SJSA1 (cell line): ENCODE data around the gene TMEM163. TPM values are rescaled to one million over a fixed set of nuclear protein-coding genes. Genes with fewer than 3 reads are reported as not detected.
"Not testable (repeated sequence)": the region's sequence is repeated elsewhere in the genome, so short reads cannot be mapped to it uniquely, and the experiment has no call there.

Experiments
- DNase-seq, 2 experiments: peaks; one replicate each; pipeline ENCODE4 v3.0.0-alpha.2; 2015 to 2020; ENCODE audit warnings: low spot score in 2 of 2, low read depth in 1 of 2
- H3K27ac ChIP-seq: fragments of 250-450 bp; sonication (Bioruptor Pico); 2 replicates; pipeline ENCODE4 v1.5.1; 2020; ENCODE audit warnings: mild to moderate bottlenecking, moderate library complexity
- H3K27me3 ChIP-seq: fragments of 250-450 bp; sonication (Bioruptor Pico); replicated peaks from 2 replicates; pipeline ENCODE4 v1.5.1; 2020; ENCODE audit warnings: mild to moderate bottlenecking, moderate library complexity
- H3K36me3 ChIP-seq: fragments of 250-450 bp; sonication (Bioruptor Pico); 2 replicates; pipeline ENCODE4 v1.5.1; 2020; ENCODE audit warnings: mild to moderate bottlenecking
- H3K4me1 ChIP-seq: fragments of 250-450 bp; sonication (Bioruptor Pico); replicated peaks from 2 replicates; pipeline ENCODE4 v1.6.1; 2021; ENCODE audit warnings: mild to moderate bottlenecking
- H3K4me3 ChIP-seq: fragments of 250-450 bp; sonication (Bioruptor Pico); 2 replicates; pipeline ENCODE4 v1.5.1; 2020; ENCODE audit warnings: mild to moderate bottlenecking
- H3K9me3 ChIP-seq: fragments of 250-450 bp; sonication (Bioruptor Pico); replicated peaks from 2 replicates; pipeline ENCODE4 v1.5.1; 2020; ENCODE audit warnings: mild to moderate bottlenecking
- total RNA-seq: library from RNA; depleted of rRNA; stranded (reverse); fragments of >200 nt; shearing (Covaris generic); gene quantifications from 2 replicates; pipeline ENCODE4 v1.2.3, GENCODE V29; 2014

The TMEM163 gene
- total RNA-seq, 1 experiment from 2014 or later = not detected

GRCh38 chr2:134599236-134599635 is 119.6 kb downstream of the TMEM163 start:
- Histone ChIP-seq H3K9me3 (0 out of 2 replicates have a peak, but pooled peaks cover 2% of the 10 kb centered on the region), H3K4me1 (no peaks in the 10 kb centered on the region), H3K27ac (no peak overlapping the region), H3K4me3 (no peak overlapping the region), H3K27me3 (no peaks in the 10 kb centered on the region; the same call in 1 of the 2 replicates), H3K36me3 (no peaks in the 10 kb centered on the region)
- no peak for DNase-seq

- peaks cover 7% of the 10 kb centered on the region for H3K9me3 ChIP-seq
- no peaks in the 10 kb centered on the region for H3K4me1 ChIP-seq
- no peak overlapping the region for H3K4me3 ChIP-seq
- H3K36me3 ChIP-seq = no peaks in the 10 kb centered on the region
- DNase-seq = no peak
- H3K27ac ChIP-seq = no peak overlapping the region
- no peaks in the 10 kb centered on the region for H3K27me3 ChIP-seq
Measured at GRCh38 chr2:134594399-134594798, 124.4 kb downstream of the TMEM163 start.

- no peak overlapping the region for H3K27ac ChIP-seq
- H3K4me1 ChIP-seq = no peaks in the 10 kb centered on the region
- H3K4me3 ChIP-seq = no peak overlapping the region
- DNase-seq = no peak
- no peaks in the 10 kb centered on the region for H3K27me3 ChIP-seq
- H3K9me3 ChIP-seq = peaks cover 7% of the 10 kb centered on the region
- no peaks in the 10 kb centered on the region for H3K36me3 ChIP-seq
Measured at GRCh38 chr2:134593519-134593918, 125.3 kb downstream of the TMEM163 start.

GRCh38 chr2:134592377-134592776 is 126.4 kb downstream of the TMEM163 start:
- Histone ChIP-seq H3K27me3 (no peaks in the 10 kb centered on the region), H3K27ac (no peak overlapping the region), H3K36me3 (no peaks in the 10 kb centered on the region), H3K4me1 (no peaks in the 10 kb centered on the region), H3K9me3 (peaks cover 5% of the 10 kb centered on the region), H3K4me3 (no peak overlapping the region)
- no peak for DNase-seq

- H3K27me3 ChIP-seq = no peaks in the 10 kb centered on the region
- DNase-seq = no peak
- no peaks in the 10 kb centered on the region for H3K36me3 ChIP-seq
- H3K27ac ChIP-seq = no peak overlapping the region
- peaks cover 5% of the 10 kb centered on the region for H3K9me3 ChIP-seq
- no peak overlapping the region for H3K4me3 ChIP-seq
- H3K4me1 ChIP-seq = no peaks in the 10 kb centered on the region
Measured at GRCh38 chr2:134591526-134591925, 127.3 kb downstream of the TMEM163 start.

- peaks cover 5% of the 10 kb centered on the region for H3K9me3 ChIP-seq
- H3K27me3 ChIP-seq = no peaks in the 10 kb centered on the region
- no peaks in the 10 kb centered on the region for H3K4me1 ChIP-seq
- no peak overlapping the region for H3K4me3 ChIP-seq
- H3K27ac ChIP-seq = no peak overlapping the region
- no peaks in the 10 kb centered on the region for H3K36me3 ChIP-seq
- no peak for DNase-seq
Measured at GRCh38 chr2:134590679-134591078, 128.1 kb downstream of the TMEM163 start.

GRCh38 chr2:134589171-134590083 is 129.4 kb downstream of the TMEM163 start:
- not testable (repeated sequence) for H3K27me3 ChIP-seq, H3K27ac ChIP-seq, DNase-seq, H3K36me3 ChIP-seq, H3K4me3 ChIP-seq, H3K4me1 ChIP-seq, H3K9me3 ChIP-seq

- no peaks in the 10 kb centered on the region for H3K4me1 ChIP-seq
- peaks cover 5% of the 10 kb centered on the region for H3K9me3 ChIP-seq
Measured at GRCh38 chr2:134588556-134588955, 130.2 kb downstream of the TMEM163 start.

GRCh38 chr2:134586326-134586965 is 132.4 kb downstream of the TMEM163 start:
- Histone ChIP-seq H3K27ac (no peak overlapping the region), H3K4me1 (no peaks in the 10 kb centered on the region), H3K27me3 (no peaks in the 10 kb centered on the region), H3K4me3 (no peak overlapping the region), H3K36me3 (no peaks in the 10 kb centered on the region), H3K9me3 (peaks cover 5% of the 10 kb centered on the region)
- DNase-seq = no peak

More at GRCh38 chr2:134588556-134588955, 130.2 kb downstream of the TMEM163 start:
- no peak overlapping the region for H3K4me3 ChIP-seq
- no peak for DNase-seq
- H3K27me3 ChIP-seq = no peaks in the 10 kb centered on the region
- H3K27ac ChIP-seq = no peak overlapping the region
- no peaks in the 10 kb centered on the region for H3K36me3 ChIP-seq

- no peak overlapping the region for H3K27ac ChIP-seq
- no peaks in the 10 kb centered on the region for H3K9me3 ChIP-seq
- no peak overlapping the region for H3K4me3 ChIP-seq
- peaks cover 2% of the 10 kb centered on the region; the same call in 1 of the 2 replicates for H3K27me3 ChIP-seq
- no peaks in the 10 kb centered on the region for H3K36me3 ChIP-seq
- H3K4me1 ChIP-seq = no peaks in the 10 kb centered on the region
- DNase-seq = no peak
Measured at GRCh38 chr2:134583997-134584520, 134.7 kb downstream of the TMEM163 start.

- H3K36me3 ChIP-seq = no peaks in the 10 kb centered on the region
- no peak for DNase-seq
- peaks cover 2% of the 10 kb centered on the region; the same call in 1 of the 2 replicates for H3K27me3 ChIP-seq
- H3K4me3 ChIP-seq = no peak overlapping the region
- no peak overlapping the region for H3K27ac ChIP-seq
- no peaks in the 10 kb centered on the region for H3K4me1 ChIP-seq
- H3K9me3 ChIP-seq = no peaks in the 10 kb centered on the region
Measured at GRCh38 chr2:134583462-134583861, 135.3 kb downstream of the TMEM163 start.

- H3K27ac ChIP-seq = no peak overlapping the region
- H3K4me3 ChIP-seq = no peak overlapping the region
- no peaks in the 10 kb centered on the region for H3K9me3 ChIP-seq
- H3K4me1 ChIP-seq = no peaks in the 10 kb centered on the region
- H3K27me3 ChIP-seq = peaks cover 2% of the 10 kb centered on the region; the same call in 1 of the 2 replicates
- no peak for DNase-seq
- no peaks in the 10 kb centered on the region for H3K36me3 ChIP-seq
Measured at GRCh38 chr2:134582547-134582899, 136.3 kb downstream of the TMEM163 start.

GRCh38 chr2:134581877-134582546 is 136.8 kb downstream of the TMEM163 start:
- no peaks in the 10 kb centered on the region for H3K9me3 ChIP-seq
- H3K4me1 ChIP-seq = no peaks in the 10 kb centered on the region
- H3K27me3 ChIP-seq = peaks cover 2% of the 10 kb centered on the region; the same call in 1 of the 2 replicates
- no peak overlapping the region for H3K4me3 ChIP-seq
- DNase-seq = no peak
- no peaks in the 10 kb centered on the region for H3K36me3 ChIP-seq
- H3K27ac ChIP-seq = no peak overlapping the region
